Activated T-cell treated with anti-CD3 and anti-CD28 coated beads for 4 hours (primary cell): ENCODE data around the gene OXGR1.
A peak's percentile ranks its signal among the peaks of the same experiment; 100 is the strongest.
"Not testable (repeated sequence)": the region's sequence is repeated elsewhere in the genome, so short reads cannot be mapped to it uniquely, and the experiment has no call there.

Source experiments
- DNase-seq: peaks from one replicate; pipeline ENCODE4 v3.0.0-alpha.2; 2020

OXGR1 gene

GRCh38 chr13:96994017-96994857, at the start of gene OXGR1:
OXGR1 (minus strand) TSS chr13:96994476; CDS start chr13:96987759, 6,717 bp downstream.
- DNase-seq: no peak

GRCh38 chr13:97043302-97043701, 49.0 kb upstream of the OXGR1 start:
- no peak for DNase-seq

GRCh38 chr13:97030705-97031452, 36.6 kb upstream of the OXGR1 start:
- DNase-seq: no peak

- peak; percentile 11 for DNase-seq
These were observed 34.4 kb upstream of the OXGR1 start for GRCh38 chr13:97028441-97029299.

- no peak for DNase-seq
These were observed 32.9 kb upstream of the OXGR1 start for GRCh38 chr13:97027162-97027554.

GRCh38 chr13:97026531-97027161, 32.4 kb upstream of the OXGR1 start:
- no peak for DNase-seq

- DNase-seq: not testable (repeated sequence)
These were observed 29.5 kb upstream of the OXGR1 start for GRCh38 chr13:97023812-97024211.

GRCh38 chr13:97023117-97023516, 28.8 kb upstream of the OXGR1 start:
- no peak for DNase-seq

- no peak for DNase-seq
These were observed 27.0 kb upstream of the OXGR1 start for GRCh38 chr13:97021241-97021640.

GRCh38 chr13:97020689-97021240, 26.5 kb upstream of the OXGR1 start:
- DNase-seq: no peak

GRCh38 chr13:97020194-97020593, 25.9 kb upstream of the OXGR1 start:
- no peak for DNase-seq

GRCh38 chr13:97019236-97019635, 25.0 kb upstream of the OXGR1 start:
- no peak for DNase-seq

GRCh38 chr13:97018029-97018819, 23.9 kb upstream of the OXGR1 start:
- DNase-seq: peak; percentile 9

GRCh38 chr13:97017322-97017721, 23.0 kb upstream of the OXGR1 start:
- no peak for DNase-seq

- no peak for DNase-seq
These were observed 21.5 kb upstream of the OXGR1 start for GRCh38 chr13:97015661-97016350.

- no peak for DNase-seq
These were observed 18.2 kb upstream of the OXGR1 start for GRCh38 chr13:97012251-97013048.

- no peak for DNase-seq
These were observed 17.3 kb upstream of the OXGR1 start for GRCh38 chr13:97011446-97012131.

GRCh38 chr13:97008643-97009042, 14.4 kb upstream of the OXGR1 start:
- DNase-seq: no peak

- DNase-seq: no peak
These were observed 11.5 kb upstream of the OXGR1 start for GRCh38 chr13:97005625-97006262.
